Ovary (tissue), 3 donors: ENCODE data around the gene ZBTB9.

Source experiments
- CTCF ChIP-seq, 3 donors: fragments of 450-650 bp in 2 of 3; fragments of 200-600 bp in 1 of 3; IDR thresholded peaks; one replicate each; pipeline versions ENCODE4 v1.5.1 to v1.8.0; 2016 to 2022; ENCODE audit warnings: antibody characterized with exemption in 3 of 3, mild to moderate bottlenecking in 1 of 3
- EP300 ChIP-seq: sonication (generic); formaldehyde crosslinking; IDR thresholded peaks from one replicate; pipeline ENCODE4 v1.6.1; 2017; ENCODE audit warnings: antibody characterized with exemption
- POLR2A ChIP-seq: fragments of 450-650 bp; IDR thresholded peaks from one replicate; pipeline ENCODE4 v1.6.1; 2017; ENCODE audit warnings: antibody characterized with exemption, mild to moderate bottlenecking, moderate library complexity
- donor health status: DM: no; HTN: no; CAD: no.

DNA sequence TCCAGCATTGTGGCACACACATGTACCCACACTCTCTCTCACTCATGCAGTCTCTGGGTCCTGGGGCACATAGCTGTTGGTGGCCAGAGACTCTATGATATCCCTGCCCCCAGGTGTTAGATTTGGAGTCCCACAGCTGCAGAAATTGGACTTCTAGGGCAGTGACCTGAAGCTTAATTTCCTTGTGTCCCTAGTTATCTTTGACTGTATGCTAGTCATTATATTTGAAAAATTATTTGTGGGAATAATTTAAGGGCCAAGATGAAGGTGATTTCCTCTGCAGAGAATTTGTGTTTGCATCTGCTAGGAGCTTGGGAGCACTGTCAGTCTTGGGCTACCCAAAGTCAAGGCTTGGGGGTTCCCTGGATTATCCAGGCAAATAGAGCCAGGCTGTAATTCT lies 50.1 kb downstream of the ZBTB9 start:
- TF ChIP-seq POLR2A = no peak
- no peak for TF ChIP-seq CTCF (IDR thresholded peaks at IDR 0.05)
- TF ChIP-seq EP300 = no peak
